Heart left ventricle (tissue), 13 donors: Measurements from ENCODE around the gene PPP1R7.

Source experiments
- CTCF ChIP-seq, 12 donors: fragments of 200-600 bp; sonication (generic) in 4 of 12; IDR thresholded peaks; one replicate each; pipeline versions ENCODE4 v1.5.0 to v1.8.0; 2018 to 2022; ENCODE audit warnings: antibody characterized with exemption in 12 of 12, mild to moderate bottlenecking in 5 of 12
- POLR2A ChIP-seq, 2 donors: fragments of 450-650 bp; IDR thresholded peaks; one replicate each; pipeline ENCODE4 v1.6.1; 2017; ENCODE audit warnings: antibody characterized with exemption in 2 of 2, mild to moderate bottlenecking in 2 of 2, moderate library complexity in 2 of 2
- donor health status: ischemic (EF 13 %, LVEDD 7.1; RV severe dilation, severe dysfunction).
- donor health status: DM: no; HTN: yes; CAD: no.
- donor health status: DM: no; HTN: no; CAD: no.
- donor health status: ischemic (EF 25% LVEDD 6.9; RV normal size, moderate dysfunction).
- donor health status: ischemic (EF 25% LVEDD 5.7; RV mildly dilated, moderate dysfunction).
- donor health status: ischemic (EF 35%, LVEDD 5.7; RV mildly dilated, moderate dysfunction).
- donor health status: nonischemic (EF 11% LVEDD 7.7; RV severe dilation, severe dysfunction).
- donor health status: DM: yes; HTN: yes; CAD: no.
- donor health status: PGD.
- donor health status: ischemic (EF 29% LVEDD 5.4; RV normal size, mild dysfunction).
- donor health status: nonischemic (EF 23%, LVEDD 6.1; RV moderate dilation, normal function).

- no peak for TF ChIP-seq CTCF (IDR thresholded peaks at IDR 0.05)
- no peak for TF ChIP-seq POLR2A (IDR thresholded peaks at IDR 0.05)
Observed at GRCh38 chr2:241224018-241224850, 74.0 kb downstream of the PPP1R7 start.
